ENCODE data around the gene SMTNL1.
A peak's percentile ranks its signal among the peaks of the same experiment; 100 is the strongest.

The SMTNL1 gene

GRCh38 chr11:57500926-57501325, 36.5 kb upstream of the SMTNL1 start:
- DNase-seq (ENCODE audit: low read depth), result no peak
- no peak for TF ChIP-seq CTCF (IDR thresholded peaks at IDR 0.05; ENCODE audit: control insufficient read depth, extremely low read depth, insufficient read depth)
- H3K4me3 ChIP-seq (ENCODE audit: low read depth, low read length), result no peak overlapping the region

- no peak overlapping the region for H3K4me3 ChIP-seq (ENCODE audit: low read depth, low read length)
- DNase-seq (ENCODE audit: low read depth), result no peak
- TF ChIP-seq CTCF (IDR thresholded peaks at IDR 0.05; ENCODE audit: control insufficient read depth, extremely low read depth, insufficient read depth), result no peak
Measured at GRCh38 chr11:57501953-57502352, 35.4 kb upstream of the SMTNL1 start.

GRCh38 chr11:57502376-57502775, 35.0 kb upstream of the SMTNL1 start:
- no peak for DNase-seq (ENCODE audit: low read depth)
- no peak for TF ChIP-seq CTCF (IDR thresholded peaks at IDR 0.05; ENCODE audit: control insufficient read depth, extremely low read depth, insufficient read depth)
- H3K4me3 ChIP-seq (ENCODE audit: low read depth, low read length), result no peak overlapping the region

GRCh38 chr11:57502870-57503269, 34.5 kb upstream of the SMTNL1 start:
- no peak overlapping the region for H3K4me3 ChIP-seq (ENCODE audit: low read depth, low read length)
- peak; percentile 94 for DNase-seq (ENCODE audit: low read depth)
- TF ChIP-seq CTCF (IDR thresholded peaks at IDR 0.05; ENCODE audit: control insufficient read depth, extremely low read depth, insufficient read depth), result no peak

GRCh38 chr11:57504511-57504910, 32.9 kb upstream of the SMTNL1 start:
- DNase-seq (ENCODE audit: low read depth), result no peak
- no peak overlapping the region for H3K4me3 ChIP-seq (ENCODE audit: low read depth, low read length)
- no peak for TF ChIP-seq CTCF (IDR thresholded peaks at IDR 0.05; ENCODE audit: control insufficient read depth, extremely low read depth, insufficient read depth)

GRCh38 chr11:57506522-57506921, 30.9 kb upstream of the SMTNL1 start:
- TF ChIP-seq CTCF (IDR thresholded peaks at IDR 0.05; ENCODE audit: control insufficient read depth, extremely low read depth, insufficient read depth), result no peak
- DNase-seq (ENCODE audit: low read depth), result no peak
- H3K4me3 ChIP-seq (ENCODE audit: low read depth, low read length), result no peak overlapping the region

GRCh38 chr11:57508341-57509170, 28.8 kb upstream of the SMTNL1 start:
- TF ChIP-seq CTCF (IDR thresholded peaks at IDR 0.05; ENCODE audit: control insufficient read depth, extremely low read depth, insufficient read depth), result no peak
- no peak overlapping the region for H3K4me3 ChIP-seq (ENCODE audit: low read depth, low read length)
- no peak for DNase-seq (ENCODE audit: low read depth)

All from LNCaP clone FGC (cell line).